SK-N-SH (cell line): ENCODE data around the gene MRPL18. TPM values are rescaled to one million over a fixed set of nuclear protein-coding genes. Genes with fewer than 3 reads are reported as not detected.

Source experiments
- CTCF ChIA-PET: fragments of 300-600, 350-600 bp; formaldehyde crosslinking; extraction: SDS; loops from one replicate; lab custom pipeline; 2021; lab: Yijun Ruan, JAX
- POLR2A ChIA-PET: fragments of 350-600 bp; sonication (Branson Sonifier 250); formaldehyde crosslinking; extraction: SDS; loops from one replicate; lab custom pipeline; 2020; ENCODE audit warnings: antibody characterized with exemption, inconsistent platforms; lab: Yijun Ruan, JAX
- DNase-seq: peaks from one replicate; pipeline ENCODE4 v3.0.0; 2012
- H2AFZ ChIP-seq: fragments of 200-600 bp; sonication (generic); 2 replicates; pipeline ENCODE4 v1.8.1; 2016; ENCODE audit warnings: antibody characterized with exemption, mild to moderate bottlenecking, low read depth
- H3F3A ChIP-seq: fragments of 200-600 bp; sonication (generic); replicated peaks from 2 replicates; pipeline ENCODE3; 2016; ENCODE audit warnings: antibody characterized with exemption, mild to moderate bottlenecking; ENCODE audit not compliant: insufficient read depth
- H3K27ac ChIP-seq, 2 experiments: fragments of 200-500 bp in 1 of 2; fragments of 200-600 bp in 1 of 2; sonication (Bioruptor generic) in 1 of 2; sonication (generic), shearing (Covaris generic) in 1 of 2; 2 replicates each; pipeline versions ENCODE4 v1.5.1 to v1.6.1; 2014 to 2016; ENCODE audit warnings: low read depth in 2 of 2, inconsistent platforms in 1 of 2, low read length in 1 of 2, mild to moderate bottlenecking in 1 of 2, mixed read lengths in 1 of 2
- H3K27me3 ChIP-seq: fragments of 200-600 bp; sonication (generic), shearing (Covaris generic); 2 replicates; pipeline ENCODE4 v1.6.1; 2016; ENCODE audit warnings: mixed run types; ENCODE audit not compliant: insufficient read depth
- H3K36me3 ChIP-seq, 2 experiments: fragments of 200-500 bp in 1 of 2; fragments of 200-600 bp in 1 of 2; sonication (Bioruptor generic) in 1 of 2; sonication (generic) in 1 of 2; replicated peaks in 1 of 2; 2 replicates each; pipeline versions ENCODE3 to v1.5.1; 2014 to 2016; ENCODE audit warnings: low read length in 1 of 2, mild to moderate bottlenecking in 1 of 2; ENCODE audit not compliant: insufficient read depth in 2 of 2, control insufficient read depth in 1 of 2
- H3K4me1 ChIP-seq, 2 experiments: fragments of 200-500 bp in 1 of 2; fragments of 200-600 bp in 1 of 2; sonication (Bioruptor generic) in 1 of 2; sonication (generic), shearing (Covaris generic) in 1 of 2; 2 replicates each; pipeline versions ENCODE4 v1.5.1 to v1.6.1; 2014 to 2016; ENCODE audit warnings: low read depth in 1 of 2, low read length in 1 of 2, mixed run types in 1 of 2; ENCODE audit not compliant: insufficient read depth in 2 of 2, control insufficient read depth in 1 of 2
- H3K4me2 ChIP-seq: fragments of 200-600 bp; sonication (generic), shearing (Covaris generic); 2 replicates; pipeline ENCODE4 v1.6.1; 2017; ENCODE audit warnings: mixed run types
- H3K4me3 ChIP-seq, 2 experiments: fragments of 200-500 bp in 1 of 2; fragments of 200-600 bp in 1 of 2; sonication (Bioruptor generic) in 1 of 2; sonication (generic), shearing (Covaris generic) in 1 of 2; 2 replicates each; pipeline versions ENCODE4 v1.5.1 to v1.8.1; 2014 to 2016; ENCODE audit warnings: low read depth in 2 of 2, inconsistent platforms in 1 of 2, low read length in 1 of 2, mild to moderate bottlenecking in 1 of 2, mixed read lengths in 1 of 2, moderate library complexity in 1 of 2
- H3K79me2 ChIP-seq: fragments of 200-600 bp; sonication (generic); 2 replicates; pipeline ENCODE4 v1.8.1; 2017; ENCODE audit warnings: mild to moderate bottlenecking; ENCODE audit not compliant: insufficient read depth
- H3K9ac ChIP-seq: fragments of 200-600 bp; sonication (generic); 2 replicates; pipeline ENCODE4 v1.6.1; 2017; ENCODE audit warnings: mixed run types
- H3K9me2 ChIP-seq: fragments of 200-600 bp; sonication (generic); 2 replicates; pipeline ENCODE4 v1.6.1; 2017; ENCODE audit warnings: mixed run types
- H3K9me3 ChIP-seq: fragments of 200-600 bp; sonication (generic); 2 replicates; pipeline ENCODE4 v1.6.1; 2017; ENCODE audit warnings: mixed run types, mild to moderate bottlenecking, moderate library complexity
- H4K20me1 ChIP-seq: fragments of 200-600 bp; sonication (generic); 2 replicates; pipeline ENCODE4 v1.6.1; 2017; ENCODE audit warnings: mild to moderate bottlenecking, mixed run types; ENCODE audit not compliant: insufficient read depth
- EZH2phosphoT487 ChIP-seq: fragments of 200-600 bp; sonication (generic); IDR thresholded peaks from 2 replicates; pipeline ENCODE4 v1.6.1; 2017; ENCODE audit warnings: low read depth, mixed run types, mild to moderate bottlenecking, antibody characterized with exemption, moderate library complexity, borderline replicate concordance
- FOXM1 ChIP-seq: IDR thresholded peaks from 2 replicates; pipeline ENCODE4 v1.4.0; 2012; ENCODE audit warnings: low read depth, mild to moderate bottlenecking
- GABPA ChIP-seq: IDR thresholded peaks from 2 replicates; pipeline ENCODE4 v1.4.0; 2012; ENCODE audit warnings: low read depth, mild to moderate bottlenecking
- GATA2 ChIP-seq: sonication (generic); formaldehyde crosslinking; IDR thresholded peaks from 2 replicates; pipeline ENCODE4 v1.5.0; 2020; ENCODE audit warnings: mild to moderate bottlenecking, missing genetic modification reagents
- JUND ChIP-seq: IDR thresholded peaks from 2 replicates; pipeline ENCODE4 v1.4.0; 2012
- MXI1 ChIP-seq: IDR thresholded peaks from 2 replicates; pipeline ENCODE4 v1.6.1; 2012; ENCODE audit warnings: mild to moderate bottlenecking, low read depth, low read length, improper control_type of control experiment
- POLR2AphosphoS5 ChIP-seq: IDR thresholded peaks from 2 replicates; pipeline ENCODE4 v1.6.1; 2012; ENCODE audit warnings: low read depth, low read length
- RCOR1 ChIP-seq: fragments of 150-350 bp; IDR thresholded peaks from 2 replicates; pipeline ENCODE4 v1.6.1; 2017; ENCODE audit warnings: antibody characterized with exemption, low read length
- RXRA ChIP-seq: IDR thresholded peaks from 2 replicates; pipeline ENCODE4 v1.4.0; 2012; ENCODE audit warnings: low read depth, mild to moderate bottlenecking, borderline replicate concordance
- SMC3 ChIP-seq: IDR thresholded peaks from 2 replicates; pipeline ENCODE4 v1.6.1; 2012; ENCODE audit warnings: low read depth, low read length, improper control_type of control experiment
- WGBS: methylation state at CpG from one replicate; pipeline ENCODE4 v1.1.6; 2017; ENCODE audit warnings: low lambda C conversion rate; 5-methylcytosine and 5-hydroxymethylcytosine counted together
- polyA plus RNA-seq, 3 experiments: library from polyadenylated mRNA; depleted of rRNA; stranded (reverse); fragments of >200 nt; gene quantifications; 2 replicates each; pipeline ENCODE4 v1.2.3, GENCODE V29; 2012
- TF ChIP-seq, protein P1 (sequence below): fragments of 200-600 bp; sonication (generic); IDR thresholded peaks from 2 replicates; pipeline ENCODE4 v1.6.1; 2017; ENCODE audit warnings: antibody characterized with exemption, mild to moderate bottlenecking, moderate library complexity
- TF ChIP-seq, protein P2 (sequence below): IDR thresholded peaks from 2 replicates; pipeline ENCODE4; 2012
- TF ChIP-seq, protein P3 (sequence below): fragments of 150-350 bp; IDR thresholded peaks from 2 replicates; pipeline ENCODE4 v1.6.1; 2016; ENCODE audit warnings: mild to moderate bottlenecking, low read depth, low read length
- TF ChIP-seq, protein P4 (sequence below): IDR thresholded peaks from 2 replicates; pipeline ENCODE4 v1.4.0; 2012; ENCODE audit warnings: low read depth, borderline replicate concordance
- TF ChIP-seq, protein P5 (sequence below): IDR thresholded peaks from 2 replicates; pipeline ENCODE4 v1.4.0; 2012; ENCODE audit warnings: low read depth

The MRPL18 gene
- polyA plus RNA-seq, 1 of the 3 experiments (the other 2 are of a cell fraction), result 84.4 TPM

DNA sequence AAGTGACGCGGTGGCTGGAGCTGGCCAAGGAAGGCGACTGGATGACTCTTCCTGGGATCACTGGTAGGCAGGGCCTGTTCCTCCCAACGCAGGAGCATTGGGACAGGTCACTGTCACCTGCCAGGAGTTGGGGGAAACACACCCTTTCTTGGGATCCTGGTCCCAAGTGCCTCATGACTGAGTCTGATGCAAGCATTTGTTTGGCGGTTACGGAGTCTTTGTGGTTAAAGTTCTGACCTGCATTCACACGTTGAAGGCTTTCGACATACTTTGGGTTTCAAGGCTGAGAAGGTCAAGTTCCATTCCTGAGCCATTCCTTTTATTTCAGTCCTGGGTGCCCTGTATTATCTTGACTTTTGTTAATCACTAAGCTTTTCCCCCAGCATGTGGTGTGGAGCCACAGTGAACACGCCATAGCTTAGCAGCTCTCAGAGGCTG, 15.8 kb downstream of the MRPL18 start:
- Histone ChIP-seq H3K4me3 (no peak overlapping the region), H3K79me2 (no peaks in the 10 kb centered on the region), H3K9me2 (no peaks in the 10 kb centered on the region), H3K9ac (no peak overlapping the region), H3K9me3 (no peaks in the 10 kb centered on the region), H3K27ac (no peak overlapping the region), H4K20me1 (no peaks in the 10 kb centered on the region), H3K27me3 (no peaks in the 10 kb centered on the region), H3K4me2 (no peak overlapping the region)
- DNase-seq, result no peak
- WGBS, result 89% methylated on average over 8 of the region's 9 CpGs
- POLR2A ChIA-PET, result no interaction called here
- TF ChIP-seq MXI1 (no peak), POLR2AphosphoS5 (no peak), GABPA (no peak), EZH2phosphoT487 (no peak)
- TF ChIP-seq, protein P1, sequence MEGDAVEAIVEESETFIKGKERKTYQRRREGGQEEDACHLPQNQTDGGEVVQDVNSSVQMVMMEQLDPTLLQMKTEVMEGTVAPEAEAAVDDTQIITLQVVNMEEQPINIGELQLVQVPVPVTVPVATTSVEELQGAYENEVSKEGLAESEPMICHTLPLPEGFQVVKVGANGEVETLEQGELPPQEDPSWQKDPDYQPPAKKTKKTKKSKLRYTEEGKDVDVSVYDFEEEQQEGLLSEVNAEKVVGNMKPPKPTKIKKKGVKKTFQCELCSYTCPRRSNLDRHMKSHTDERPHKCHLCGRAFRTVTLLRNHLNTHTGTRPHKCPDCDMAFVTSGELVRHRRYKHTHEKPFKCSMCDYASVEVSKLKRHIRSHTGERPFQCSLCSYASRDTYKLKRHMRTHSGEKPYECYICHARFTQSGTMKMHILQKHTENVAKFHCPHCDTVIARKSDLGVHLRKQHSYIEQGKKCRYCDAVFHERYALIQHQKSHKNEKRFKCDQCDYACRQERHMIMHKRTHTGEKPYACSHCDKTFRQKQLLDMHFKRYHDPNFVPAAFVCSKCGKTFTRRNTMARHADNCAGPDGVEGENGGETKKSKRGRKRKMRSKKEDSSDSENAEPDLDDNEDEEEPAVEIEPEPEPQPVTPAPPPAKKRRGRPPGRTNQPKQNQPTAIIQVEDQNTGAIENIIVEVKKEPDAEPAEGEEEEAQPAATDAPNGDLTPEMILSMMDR, result no peak
- TF ChIP-seq, all 33 proteins: peak for 0
- Histone ChIP-seq H3K36me3 (no peaks in the 10 kb centered on the region), H2AFZ (no peak overlapping the region), H3K4me1 (no peaks in the 10 kb centered on the region), H3F3A (no peaks in the 10 kb centered on the region)
- CTCF ChIA-PET, result no interaction called here

DNA sequence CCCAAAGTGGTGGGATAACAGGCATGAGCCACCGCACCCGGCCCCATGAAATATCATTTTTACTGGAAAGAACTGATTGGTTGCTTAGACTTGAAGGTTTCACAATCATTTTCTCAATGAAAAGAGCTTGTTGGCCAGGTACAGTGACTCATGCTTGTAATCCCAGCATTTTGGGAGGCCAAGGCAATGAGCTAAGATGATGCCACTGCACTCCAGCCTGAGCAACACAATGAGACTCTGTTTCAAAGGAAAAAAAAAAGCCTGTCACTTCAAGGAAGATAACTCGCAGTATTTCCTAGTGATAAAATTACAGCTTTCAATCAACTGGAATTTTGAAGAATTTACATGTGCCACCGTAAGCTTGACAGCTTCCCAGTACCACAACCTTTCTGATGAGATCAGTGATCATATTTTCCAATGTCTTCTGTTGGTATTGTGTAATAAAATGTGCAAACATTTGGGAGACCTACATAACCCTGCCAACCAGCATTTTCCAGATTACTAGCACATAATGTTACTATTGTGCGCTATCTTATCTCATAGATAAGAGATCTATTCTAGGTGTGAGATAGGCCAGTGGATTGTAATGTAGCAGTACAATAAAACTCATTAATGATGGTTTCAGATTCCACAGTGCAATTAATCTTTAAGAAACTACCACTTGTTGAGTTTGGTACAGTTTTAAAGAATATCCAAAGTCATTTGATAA, 17.0 kb downstream of the MRPL18 start:
- no peak for DNase-seq

DNA sequence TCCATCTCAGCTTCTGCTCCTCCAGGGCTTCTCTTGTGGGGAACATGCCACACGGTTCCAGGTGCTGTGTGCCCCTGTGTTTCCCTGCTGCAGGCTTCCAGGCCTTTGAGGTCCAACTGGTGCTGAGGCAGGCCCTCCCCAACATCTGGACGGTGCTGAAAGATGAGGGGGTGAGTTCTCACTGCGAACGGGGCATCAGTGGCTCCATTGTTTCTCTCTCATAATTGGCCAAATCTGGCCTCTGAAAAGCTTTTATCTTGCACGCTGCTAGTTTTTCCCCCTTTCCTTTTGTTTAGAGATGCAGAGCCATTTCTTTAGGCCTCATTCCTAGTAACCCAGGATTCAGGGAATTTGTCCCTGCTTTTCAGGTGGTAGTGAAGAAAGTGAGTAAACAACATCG, 18.4 kb downstream of the MRPL18 start:
- DNase-seq, result no peak
- Histone ChIP-seq H3K36me3 (no peaks in the 10 kb centered on the region), H4K20me1 (no peaks in the 10 kb centered on the region), H3K4me1 (no peaks in the 10 kb centered on the region), H3F3A (no peaks in the 10 kb centered on the region), H3K9me3 (no peaks in the 10 kb centered on the region), H3K4me3 (no peak overlapping the region), H3K27me3 (no peaks in the 10 kb centered on the region), H3K79me2 (no peaks in the 10 kb centered on the region), H3K9ac (no peak overlapping the region), H2AFZ (no peak overlapping the region), H3K4me2 (no peak overlapping the region), H3K9me2 (no peaks in the 10 kb centered on the region), H3K27ac (no peak overlapping the region)
- WGBS, result 70% methylated on average over 6 of the region's 6 CpGs
- ChIA-PET CTCF (no interaction called here), POLR2A (no interaction called here)
- TF ChIP-seq FOXM1, result no peak
- no peak for TF ChIP-seq MXI1
- no peak for TF ChIP-seq GABPA
- TF ChIP-seq GATA2 (CRISPR knock-in tag), result no peak
- TF ChIP-seq, protein P2, sequence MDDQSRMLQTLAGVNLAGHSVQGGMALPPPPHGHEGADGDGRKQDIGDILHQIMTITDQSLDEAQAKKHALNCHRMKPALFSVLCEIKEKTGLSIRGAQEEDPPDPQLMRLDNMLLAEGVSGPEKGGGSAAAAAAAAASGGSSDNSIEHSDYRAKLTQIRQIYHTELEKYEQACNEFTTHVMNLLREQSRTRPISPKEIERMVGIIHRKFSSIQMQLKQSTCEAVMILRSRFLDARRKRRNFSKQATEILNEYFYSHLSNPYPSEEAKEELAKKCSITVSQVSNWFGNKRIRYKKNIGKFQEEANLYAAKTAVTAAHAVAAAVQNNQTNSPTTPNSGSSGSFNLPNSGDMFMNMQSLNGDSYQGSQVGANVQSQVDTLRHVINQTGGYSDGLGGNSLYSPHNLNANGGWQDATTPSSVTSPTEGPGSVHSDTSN, result no peak
- TF ChIP-seq, protein P3, sequence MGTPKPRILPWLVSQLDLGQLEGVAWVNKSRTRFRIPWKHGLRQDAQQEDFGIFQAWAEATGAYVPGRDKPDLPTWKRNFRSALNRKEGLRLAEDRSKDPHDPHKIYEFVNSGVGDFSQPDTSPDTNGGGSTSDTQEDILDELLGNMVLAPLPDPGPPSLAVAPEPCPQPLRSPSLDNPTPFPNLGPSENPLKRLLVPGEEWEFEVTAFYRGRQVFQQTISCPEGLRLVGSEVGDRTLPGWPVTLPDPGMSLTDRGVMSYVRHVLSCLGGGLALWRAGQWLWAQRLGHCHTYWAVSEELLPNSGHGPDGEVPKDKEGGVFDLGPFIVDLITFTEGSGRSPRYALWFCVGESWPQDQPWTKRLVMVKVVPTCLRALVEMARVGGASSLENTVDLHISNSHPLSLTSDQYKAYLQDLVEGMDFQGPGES, result no peak
- TF ChIP-seq JUND, result no peak
- TF ChIP-seq, protein P4, sequence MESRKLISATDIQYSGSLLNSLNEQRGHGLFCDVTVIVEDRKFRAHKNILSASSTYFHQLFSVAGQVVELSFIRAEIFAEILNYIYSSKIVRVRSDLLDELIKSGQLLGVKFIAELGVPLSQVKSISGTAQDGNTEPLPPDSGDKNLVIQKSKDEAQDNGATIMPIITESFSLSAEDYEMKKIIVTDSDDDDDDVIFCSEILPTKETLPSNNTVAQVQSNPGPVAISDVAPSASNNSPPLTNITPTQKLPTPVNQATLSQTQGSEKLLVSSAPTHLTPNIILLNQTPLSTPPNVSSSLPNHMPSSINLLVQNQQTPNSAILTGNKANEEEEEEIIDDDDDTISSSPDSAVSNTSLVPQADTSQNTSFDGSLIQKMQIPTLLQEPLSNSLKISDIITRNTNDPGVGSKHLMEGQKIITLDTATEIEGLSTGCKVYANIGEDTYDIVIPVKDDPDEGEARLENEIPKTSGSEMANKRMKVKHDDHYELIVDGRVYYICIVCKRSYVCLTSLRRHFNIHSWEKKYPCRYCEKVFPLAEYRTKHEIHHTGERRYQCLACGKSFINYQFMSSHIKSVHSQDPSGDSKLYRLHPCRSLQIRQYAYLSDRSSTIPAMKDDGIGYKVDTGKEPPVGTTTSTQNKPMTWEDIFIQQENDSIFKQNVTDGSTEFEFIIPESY, result no peak
- TF ChIP-seq RXRA, result no peak
- no peak for TF ChIP-seq RCOR1
- TF ChIP-seq, protein P5, sequence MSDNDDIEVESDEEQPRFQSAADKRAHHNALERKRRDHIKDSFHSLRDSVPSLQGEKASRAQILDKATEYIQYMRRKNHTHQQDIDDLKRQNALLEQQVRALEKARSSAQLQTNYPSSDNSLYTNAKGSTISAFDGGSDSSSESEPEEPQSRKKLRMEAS, result no peak
- no peak for TF ChIP-seq SMC3

More for the DNA sequence above, 17.0 kb downstream of the MRPL18 start:
- H3K36me3 ChIP-seq, result no peaks in the 10 kb centered on the region
- H3K9me2 ChIP-seq, result no peaks in the 10 kb centered on the region
- no peaks in the 10 kb centered on the region for H3K27me3 ChIP-seq
- CTCF ChIA-PET, result no interaction called here
- H3K4me1 ChIP-seq, result no peaks in the 10 kb centered on the region
- H3K4me2 ChIP-seq, result no peak overlapping the region
- H3K9me3 ChIP-seq, result no peaks in the 10 kb centered on the region
- H4K20me1 ChIP-seq, result no peaks in the 10 kb centered on the region
- POLR2A ChIA-PET, result no interaction called here
- no peak overlapping the region for H3K27ac ChIP-seq
- 89% methylated on average over 5 of the region's 5 CpGs for WGBS
- H3K4me3 ChIP-seq, result no peak overlapping the region
- H3K79me2 ChIP-seq, result no peaks in the 10 kb centered on the region
- H2AFZ ChIP-seq, result no peak overlapping the region
- no peak overlapping the region for H3K9ac ChIP-seq
- no peaks in the 10 kb centered on the region for H3F3A ChIP-seq
- no peak for TF ChIP-seq RCOR1
- TF ChIP-seq, all 33 proteins: peak for 0
